K562 (cell line): ENCODE results near the gene REEP3. TPM values are rescaled to one million over a fixed set of nuclear protein-coding genes. Genes with fewer than 3 reads are reported as not detected.

Experiments used
- ATAC-seq: fragments of 200-7000 bp; cut with Tn5 transposase; 3 replicates; pipeline ENCODE4 v1.9.1; 2020; ENCODE audit warnings: moderate library complexity
- BruUV-seq: library from RNA; stranded (reverse); fragments of 400-500 nt; replicated peaks from 2 replicates; lab custom pipeline; 2021; lab: Mats Ljungman, UMichigan
- CTCF ChIA-PET: fragments of 300-600 bp; formaldehyde crosslinking; extraction: SDS; loops from one replicate; lab custom pipeline; 2021; ENCODE audit warnings: low intra/inter-chr PET ratio; lab: Yijun Ruan, JAX
- POLR2A ChIA-PET: fragments of 300-600, 350-650 bp; sonication (Branson Sonifier 250); formaldehyde crosslinking; extraction: SDS; loops from one replicate; lab custom pipeline; 2021; ENCODE audit warnings: antibody characterized with exemption, inconsistent platforms; lab: Yijun Ruan, JAX
- DNase-seq, 4 experiments: peaks; one replicate each; pipeline versions ENCODE4 v3.0.0 to v3.0.0-alpha.2; 2011 to 2018; ENCODE audit warnings: low spot score in 3 of 4, mixed read lengths in 3 of 4; ENCODE audit errors: extremely low read depth in 1 of 4
- FAIRE-seq: peaks from 2 replicates; lab custom pipeline; 2011; peaks lifted over from hg19 to GRCh38; lab: Jason Lieb, UNC
- H2AFZ ChIP-seq: 2 replicates; pipeline ENCODE4 v1.6.0; 2011; ENCODE audit warnings: low read depth, low read length, control low read depth, inconsistent platforms
- H3K27ac ChIP-seq: fragments of 200-600 bp; 3 replicates; pipeline ENCODE4 v1.8.0; 2011; ENCODE audit warnings: low read depth, mild to moderate bottlenecking, control low read depth, inconsistent platforms, low read length, moderate library complexity, mixed read lengths; ENCODE audit errors: extremely low read depth
- H3K27me3 ChIP-seq, 2 experiments: fragments of 300-600 bp in 1 of 2; 2 replicates in 1 of 2; 3 replicates in 1 of 2; pipeline versions ENCODE4 v1.6.0 to v1.8.0; 2011; ENCODE audit warnings: inconsistent platforms in 2 of 2, low read length in 2 of 2, mild to moderate bottlenecking in 1 of 2, mixed read lengths in 1 of 2, moderate library complexity in 1 of 2; ENCODE audit not compliant: control insufficient read depth in 2 of 2, insufficient read depth in 2 of 2
- H3K36me3 ChIP-seq: fragments of 300-600 bp; 3 replicates; pipeline ENCODE4 v1.8.0; 2011; ENCODE audit warnings: mild to moderate bottlenecking, low read length, inconsistent platforms; ENCODE audit not compliant: control insufficient read depth, insufficient read depth
- H3K4me1 ChIP-seq, 2 experiments: fragments of 200-600 bp in 1 of 2; replicated peaks in 1 of 2; 2 replicates in 1 of 2; 3 replicates in 1 of 2; pipeline versions ENCODE4 v1.5.1 to v1.8.0; 2011; ENCODE audit warnings: inconsistent platforms in 2 of 2, low read length in 2 of 2, mild to moderate bottlenecking in 1 of 2, mixed read lengths in 1 of 2, moderate library complexity in 1 of 2; ENCODE audit not compliant: control insufficient read depth in 2 of 2, insufficient read depth in 2 of 2
- H3K4me2 ChIP-seq: 2 replicates; pipeline ENCODE4 v1.6.1; 2011; ENCODE audit warnings: low read length, control low read depth, inconsistent platforms, mixed read lengths; ENCODE audit not compliant: insufficient read depth
- H3K4me3 ChIP-seq: fragments of 200-600 bp; sonication (generic), shearing (Covaris generic); 2 replicates; pipeline ENCODE4 v1.5.1; 2016; ENCODE audit warnings: control low read depth, inconsistent platforms
- H3K79me2 ChIP-seq: fragments of 200-600 bp; 3 replicates; pipeline ENCODE4 v1.8.0; 2011; ENCODE audit warnings: low read length, inconsistent platforms; ENCODE audit not compliant: control insufficient read depth, insufficient read depth
- H3K9ac ChIP-seq, 2 experiments: 2 replicates each; pipeline versions ENCODE4 v1.6.0 to v1.6.1; 2011; ENCODE audit warnings: low read depth in 2 of 2, low read length in 2 of 2, control low read depth in 1 of 2, inconsistent platforms in 1 of 2, mild to moderate bottlenecking in 1 of 2, mixed read lengths in 1 of 2; ENCODE audit not compliant: insufficient read depth in 1 of 2
- H3K9me1 ChIP-seq: one replicate; pipeline ENCODE4 v1.6.0; 2011; ENCODE audit warnings: inconsistent platforms, mild to moderate bottlenecking, low read length, moderate library complexity; ENCODE audit not compliant: control insufficient read depth, insufficient read depth
- H3K9me3 ChIP-seq: replicated peaks from 2 replicates; pipeline ENCODE4 v1.5.1; 2011; ENCODE audit warnings: low read depth, low read length, inconsistent platforms; ENCODE audit not compliant: control insufficient read depth, insufficient read depth
- H4K20me1 ChIP-seq: replicated peaks from 2 replicates; pipeline ENCODE4 v1.6.1; 2011; ENCODE audit warnings: low read length, inconsistent platforms, mixed read lengths; ENCODE audit not compliant: control insufficient read depth, insufficient read depth
- ATF1 ChIP-seq, 2 experiments: fragments of 450-650 bp in 1 of 2; IDR thresholded peaks; 2 replicates each; pipeline ENCODE4 v1.6.1; 2016; ENCODE audit warnings: missing compliant biosample characterization in 1 of 2, missing genetic modification characterization in 1 of 2
- EZH2 ChIP-seq: IDR thresholded peaks from 2 replicates; pipeline ENCODE4 v1.6.1; 2012; ENCODE audit warnings: low read depth, mild to moderate bottlenecking, inconsistent platforms, low read length, borderline replicate concordance
- FUS ChIP-seq: fragments of 200-400 bp; formaldehyde crosslinking; optimal IDR thresholded peaks from 2 replicates; pipeline ENCODE3; 2017; ENCODE audit warnings: low read depth, low read length
- JUNB ChIP-seq: fragments of 450-650 bp; formaldehyde crosslinking; conservative IDR thresholded peaks from 2 replicates; pipeline ENCODE4 v1.4.0; 2020; ENCODE audit warnings: mild to moderate bottlenecking
- NFE2 ChIP-seq: IDR thresholded peaks from 2 replicates; pipeline ENCODE4 v1.6.1; 2014; ENCODE audit warnings: antibody characterized with exemption, low read depth
- SMARCA4 ChIP-seq: fragments of 450-650 bp; IDR thresholded peaks from 2 replicates; pipeline ENCODE4 v1.6.1; 2016
- SOX6 ChIP-seq: fragments of 450-650 bp; IDR thresholded peaks from 2 replicates; pipeline ENCODE4 v1.6.1; 2014; ENCODE audit warnings: mild to moderate bottlenecking
- SPI1 ChIP-seq: IDR thresholded peaks from 2 replicates; pipeline ENCODE4 v1.6.1; 2011; ENCODE audit warnings: low read depth, low read length, control low read depth, borderline replicate concordance
- SRSF7 ChIP-seq: fragments of 200-400 bp; formaldehyde crosslinking; optimal IDR thresholded peaks from 2 replicates; pipeline ENCODE3; 2017; ENCODE audit warnings: mild to moderate bottlenecking, low read depth, low read length
- WGBS: fragments of 100-300 bp; shearing (Covaris generic); methylation state at CpG from one replicate; pipeline ENCODE4 v1.1.6; 2016; ENCODE audit warnings: low coverage, mixed read lengths; ENCODE audit not compliant: insufficient coverage; ENCODE audit errors: missing lambda C conversion rate; 5-methylcytosine and 5-hydroxymethylcytosine counted together
- in situ Hi-C: fragments of 300-500 bp; cut with MboI; formaldehyde crosslinking; loops from 4 replicates; pipeline ENCODE4 v1.15.0; 2018; ENCODE audit warnings: inconsistent platforms, mixed read lengths
- intact Hi-C: fragments of 100-400 bp; cut with micrococcal nuclease; formaldehyde crosslinking; loops from 2 replicates; pipeline ENCODE4 v1.14.2; 2022
- polyA plus RNA-seq, 8 experiments: library from polyadenylated mRNA; depleted of rRNA in 4 of 8; stranded (reverse) in 5 of 8; unstranded in 3 of 8; fragments of >200 nt; fragmentation: Nextera tagmentation in 2 of 8; fragmentation: Illumina TruSeq in 1 of 8; extraction: Ambion mirVana in 2 of 8; extraction: Trizol in 1 of 8; gene quantifications; 2 replicates each; pipeline versions ENCODE4 v1.2.1 to v1.2.3, GENCODE V29; 2011 to 2014; ENCODE audit warnings: inconsistent platforms in 1 of 8, missing spikeins in 1 of 8
- total RNA-seq, 7 experiments: library from RNA; depleted of rRNA in 6 of 7; stranded (reverse); fragments of >200 nt in 6 of 7; fragmentation: Illumina TruSeq in 2 of 7; extraction: Trizol in 2 of 7; gene quantifications; 2 replicates each; pipeline versions ENCODE4 v1.2.1 to v1.2.3, GENCODE V29; 2011 to 2021; ENCODE audit warnings: low replicate concordance in 1 of 7
- TF ChIP-seq, protein P1 (sequence below): sonication (generic); formaldehyde crosslinking; IDR thresholded peaks from 2 replicates; pipeline ENCODE4 v1.8.1; 2023; ENCODE audit warnings: mild to moderate bottlenecking, missing genetic modification reagents

REEP3 gene
- total and polyA plus RNA-seq, 9 of the 15 experiments (the other 6 are each of a cell fraction or from before 2014, with no cell fraction given), result 3.4 to 13.4 (median 9.2) TPM

DNA sequence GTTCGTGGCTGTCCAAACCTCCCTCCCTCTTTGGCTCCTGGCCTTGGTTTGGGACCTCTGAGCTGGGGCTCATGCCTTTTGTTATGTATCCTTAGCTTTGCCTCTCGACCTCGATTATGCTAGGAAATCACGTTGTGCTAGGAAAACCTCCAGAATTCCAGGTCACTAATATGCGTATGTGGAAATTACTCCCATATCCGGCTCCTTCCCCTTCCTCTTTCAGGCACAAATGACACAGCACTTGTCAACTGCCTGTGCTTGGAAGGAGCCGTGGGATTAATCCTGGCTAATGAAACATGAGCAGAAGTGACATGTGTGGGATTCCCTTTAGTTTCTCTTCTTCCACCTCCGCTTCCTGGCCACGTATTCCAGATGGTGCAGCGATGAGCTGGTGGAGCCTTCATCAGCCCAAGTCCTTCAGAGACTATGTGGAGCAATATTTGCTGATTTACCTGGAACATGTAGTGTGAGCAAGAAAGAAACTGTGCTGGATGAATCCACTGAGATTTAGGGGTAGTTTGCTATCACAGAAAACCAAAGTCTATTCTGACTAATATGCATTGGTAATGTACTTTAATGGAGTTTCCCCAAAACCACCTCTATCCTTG is 149.2 kb downstream of the REEP3 start:
- Histone ChIP-seq H2AFZ (no peak overlapping the region), H3K27ac (no peak overlapping the region), H3K4me3 (no peak overlapping the region), H3K36me3 (no peaks in the 10 kb centered on the region), H3K79me2 (no peaks in the 10 kb centered on the region), H3K4me2 (no peak overlapping the region), H4K20me1 (no peaks in the 10 kb centered on the region), H3K9me3 (no peaks in the 10 kb centered on the region), H3K27me3 (peaks cover 28 to 33% of the 10 kb centered on the region in 2 experiments), H3K9me1 (no peaks in the 10 kb centered on the region), H3K4me1 (no peaks in the 10 kb centered on the region), H3K9ac (no peak overlapping the region)
- in situ Hi-C loops, result no loop called here
- ChIA-PET CTCF (no interaction called here), POLR2A (interaction anchor here (1.8 kb wide), 1 partner anchor 11 kb away, joined by 4 read pairs; no protein-coding TSS in a partner anchor)
- no peak for DNase-seq
- BruUV-seq, result no TSS peak
- intact Hi-C loops, result no loop called here
- 3% methylated on average over 10 of the region's 10 CpGs for WGBS
- ATAC-seq, result no peak
- TF ChIP-seq SMARCA4 (no peak), EZH2 (peak; percentile 62; the same call in 1 of the 2 replicates), NFE2 (0 out of 2 replicates have a peak, but pooled peaks have one; percentile 26), SPI1 (peak; percentile 41; the same call in 1 of the 2 replicates)
- no peak for FAIRE-seq

DNA sequence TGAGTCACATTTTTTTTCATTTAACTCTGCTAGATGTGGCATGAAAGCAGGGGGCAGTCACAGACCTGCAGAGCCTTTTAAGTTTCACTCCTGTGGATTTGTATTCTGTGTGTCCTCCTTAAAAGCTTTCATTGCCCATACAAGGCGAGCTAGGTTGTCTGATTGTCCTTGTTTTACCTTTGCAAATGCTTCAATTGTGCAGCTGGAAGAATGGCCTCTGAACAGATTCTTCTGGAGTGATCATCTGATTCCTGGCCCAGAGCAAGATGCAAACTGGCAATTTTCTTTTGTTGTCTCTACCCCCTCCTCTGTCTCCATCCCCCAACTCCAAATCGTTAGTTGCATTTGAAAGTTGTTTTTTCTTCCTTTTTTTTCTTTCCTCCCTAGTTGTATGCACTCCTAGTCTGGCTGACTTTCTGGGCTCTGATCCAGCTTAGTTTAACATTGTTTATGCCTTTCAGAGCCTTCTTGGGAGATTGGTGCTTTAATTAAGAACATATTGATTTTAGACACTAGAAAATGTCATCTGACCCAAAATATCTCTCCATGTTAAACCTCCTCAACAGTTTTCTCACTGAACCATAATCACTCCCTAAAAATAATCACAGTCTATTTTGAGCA is 150.2 kb downstream of the REEP3 start:
- Histone ChIP-seq H3K4me2 (no peak overlapping the region), H3K79me2 (no peaks in the 10 kb centered on the region), H4K20me1 (no peaks in the 10 kb centered on the region), H3K4me1 (no peaks in the 10 kb centered on the region), H3K9me1 (no peaks in the 10 kb centered on the region), H3K4me3 (no peak overlapping the region), H3K9ac (no peak overlapping the region), H3K36me3 (no peaks in the 10 kb centered on the region), H3K9me3 (no peaks in the 10 kb centered on the region), H3K27ac (no peak overlapping the region), H2AFZ (no peak overlapping the region), H3K27me3 (peaks cover 28 to 33% of the 10 kb centered on the region in 2 experiments)
- ChIA-PET CTCF (interaction anchor here (0.7 kb wide), 1 partner anchor 275 kb away, joined by 4 read pairs; no protein-coding TSS in a partner anchor), POLR2A (interaction anchor here (1.8 kb wide), 1 partner anchor 10 kb away, joined by 4 read pairs; no protein-coding TSS in a partner anchor)
- FAIRE-seq (no peak), ATAC-seq (no peak), DNase-seq (no peak)
- intact Hi-C loops (no loop called here), in situ Hi-C loops (no loop called here)
- no TSS peak for BruUV-seq
- WGBS, result 0% methylated on average over 2 of the region's 2 CpGs
- TF ChIP-seq SRSF7 (no peak), JUNB (CRISPR knock-in tag) (no peak), SOX6 (no peak), FUS (no peak), ATF1 (CRISPR knock-in tag; IDR thresholded peaks at IDR 0.05) (no peak), ATF1 (tag; IDR thresholded peaks at IDR 0.05) (no peak)
- TF ChIP-seq, protein P1, sequence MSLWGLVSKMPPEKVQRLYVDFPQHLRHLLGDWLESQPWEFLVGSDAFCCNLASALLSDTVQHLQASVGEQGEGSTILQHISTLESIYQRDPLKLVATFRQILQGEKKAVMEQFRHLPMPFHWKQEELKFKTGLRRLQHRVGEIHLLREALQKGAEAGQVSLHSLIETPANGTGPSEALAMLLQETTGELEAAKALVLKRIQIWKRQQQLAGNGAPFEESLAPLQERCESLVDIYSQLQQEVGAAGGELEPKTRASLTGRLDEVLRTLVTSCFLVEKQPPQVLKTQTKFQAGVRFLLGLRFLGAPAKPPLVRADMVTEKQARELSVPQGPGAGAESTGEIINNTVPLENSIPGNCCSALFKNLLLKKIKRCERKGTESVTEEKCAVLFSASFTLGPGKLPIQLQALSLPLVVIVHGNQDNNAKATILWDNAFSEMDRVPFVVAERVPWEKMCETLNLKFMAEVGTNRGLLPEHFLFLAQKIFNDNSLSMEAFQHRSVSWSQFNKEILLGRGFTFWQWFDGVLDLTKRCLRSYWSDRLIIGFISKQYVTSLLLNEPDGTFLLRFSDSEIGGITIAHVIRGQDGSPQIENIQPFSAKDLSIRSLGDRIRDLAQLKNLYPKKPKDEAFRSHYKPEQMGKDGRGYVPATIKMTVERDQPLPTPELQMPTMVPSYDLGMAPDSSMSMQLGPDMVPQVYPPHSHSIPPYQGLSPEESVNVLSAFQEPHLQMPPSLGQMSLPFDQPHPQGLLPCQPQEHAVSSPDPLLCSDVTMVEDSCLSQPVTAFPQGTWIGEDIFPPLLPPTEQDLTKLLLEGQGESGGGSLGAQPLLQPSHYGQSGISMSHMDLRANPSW (CRISPR knock-in tag), result no peak
